Measurements from ENCODE around the gene PKNOX2. TPM values are rescaled to one million over a fixed set of nuclear protein-coding genes. Genes with fewer than 3 reads are reported as not detected.

Gene PKNOX2
- total and polyA plus RNA-seq, 2 of the 4 experiments (the other 2 are of a cell fraction), result 0.72 to 2.3 TPM

DNA sequence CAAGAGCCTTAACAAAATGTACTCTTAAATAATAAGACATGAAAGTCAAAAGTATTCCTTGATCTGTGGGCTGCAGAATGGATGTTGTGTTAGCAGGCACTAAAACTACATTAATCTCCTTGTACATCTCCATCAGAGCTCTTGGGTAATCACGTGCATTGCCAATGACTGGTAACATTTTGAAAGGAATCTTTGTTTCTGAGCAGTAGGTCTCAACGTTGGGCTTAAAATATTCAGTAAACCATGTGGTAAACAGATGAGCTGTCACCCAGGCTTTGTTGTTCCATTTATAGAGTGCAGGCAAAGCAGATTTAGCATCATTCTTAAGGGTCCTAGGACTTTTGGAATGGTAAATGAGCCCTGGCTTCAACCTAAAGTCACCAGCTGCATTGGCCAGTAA lies 152.9 kb downstream of the PKNOX2 start:
- no peaks in the 10 kb centered on the region; the same call in 1 of the 2 replicates for H3K9me3 ChIP-seq (ENCODE audit: control insufficient read depth, insufficient read depth, low read length)
- H4K91ac ChIP-seq (ENCODE audit: insufficient read depth, low read depth, low read length), result no peak overlapping the region
- H3K27me3 ChIP-seq (ENCODE audit: control insufficient read depth, insufficient read depth, low read length), result peaks cover 6% of the 10 kb centered on the region
- H4K20me1 ChIP-seq (ENCODE audit: insufficient read depth, low read length), result no peaks in the 10 kb centered on the region
- H3K9me1 ChIP-seq (ENCODE audit: insufficient read depth, low read length), result no peaks in the 10 kb centered on the region; the same call in 1 of the 2 replicates
- H3K9ac ChIP-seq (ENCODE audit: low read depth, low read length), result no peak overlapping the region
- H3K14ac ChIP-seq (replicated peaks; ENCODE audit: low read depth, low read length), result no peak overlapping the region
- no peak for DNase-seq
- ATAC-seq (ENCODE audit: low read depth), result no peak
- no peak overlapping the region for H2BK15ac ChIP-seq (ENCODE audit: low read depth, low read length)
- no peak overlapping the region for H2BK20ac ChIP-seq (ENCODE audit: low read depth, low read length)
- H3K4me1 ChIP-seq (ENCODE audit: control insufficient read depth, insufficient read depth, low read length), result peaks cover 6% of the 10 kb centered on the region; the same call in 1 of the 2 replicates
- no CpG with 5 or more reads among the region's 2 CpGs for WGBS, 2 experiments (ENCODE audit: extremely low coverage in 2 of 2, insufficient read length in 1 of 2)
- H2BK5ac ChIP-seq (ENCODE audit: low read depth, low read length, poor library complexity, severe bottlenecking), result no peak overlapping the region
- CTCF ChIA-PET, result interaction anchor here (0.7 kb wide), 1 partner anchor 12 kb away, joined by 4 read pairs; no protein-coding TSS in a partner anchor
- no peak overlapping the region for H2AFZ ChIP-seq (replicated peaks; ENCODE audit: low read length, poor library complexity)
- H2BK120ac ChIP-seq (ENCODE audit: low read depth, low read length), result no peak overlapping the region
- no peak overlapping the region for H3K4me3 ChIP-seq (ENCODE audit: insufficient read depth, low read depth, low read length)
- H4K8ac ChIP-seq (ENCODE audit: low read depth in 2 of 2, low read length in 2 of 2), result no peak overlapping the region
- H3K27ac ChIP-seq (ENCODE audit: insufficient read depth, low read length), result no peak overlapping the region
- TF ChIP-seq MAFK (IDR thresholded peaks at IDR 0.05; ENCODE audit: low read depth, low read length) (no peak), USF2 (IDR thresholded peaks at IDR 0.05; ENCODE audit: low read depth, low read length) (no peak), SMC3 (IDR thresholded peaks at IDR 0.05; ENCODE audit: low read depth, low read length) (no peak)
- POLR2A ChIA-PET (ENCODE audit: unreplicated experiment), result no interaction called here
- H4K5ac ChIP-seq (ENCODE audit: low read depth, low read length), result no peak overlapping the region
- H3K56ac ChIP-seq (ENCODE audit: extremely low read depth, insufficient read depth, low read length), result no peak overlapping the region
- no peak overlapping the region for H3K4ac ChIP-seq (ENCODE audit: low read depth, low read length)
- no peak overlapping the region for H2AK9ac ChIP-seq (replicated peaks; ENCODE audit: low read depth, low read length, poor library complexity)
- no peak overlapping the region for H2AK5ac ChIP-seq (ENCODE audit: low read depth, low read length)
- in situ Hi-C loops (cut with MboI; ENCODE audit: low sequenced_read_pairs), result no loop called here
- no TSS peak for BruUV-seq (replicated peaks)
- no peak overlapping the region for H3K18ac ChIP-seq (ENCODE audit: low read depth, low read length)
- H3K36me3 ChIP-seq (ENCODE audit: control insufficient read depth, insufficient read depth, low read length), result no peaks in the 10 kb centered on the region
- no peak overlapping the region for H3K4me2 ChIP-seq (ENCODE audit: low read depth, low read length)
- intact Hi-C loops (cut with micrococcal nuclease), result no loop called here
- H3K23ac ChIP-seq (ENCODE audit: low read depth, low read length), result no peak overlapping the region
- dilution Hi-C loops (cut with HindIII; ENCODE audit: low sequenced_read_pairs, unreplicated experiment), result no loop called here
- H3K79me1 ChIP-seq (ENCODE audit: low read depth in 1 of 2, low read length in 2 of 2), result no peaks in the 10 kb centered on the region

Data from IMR-90 (cell line).